Stimulated activated CD4-positive, alpha-beta T cell treated with anti-CD3 and anti-CD28 coated beads, Interleukin-15, amount 100 ng/mL, for 24 hours (primary cell): ENCODE results near the gene AIF1L.
"Not testable (repeated sequence)": the region's sequence is repeated elsewhere in the genome, so short reads cannot be mapped to it uniquely, and the experiment has no call there.

Experiments used
- DNase-seq: peaks from one replicate; pipeline ENCODE4 v3.0.0-alpha.2; 2020

Gene AIF1L

DNA sequence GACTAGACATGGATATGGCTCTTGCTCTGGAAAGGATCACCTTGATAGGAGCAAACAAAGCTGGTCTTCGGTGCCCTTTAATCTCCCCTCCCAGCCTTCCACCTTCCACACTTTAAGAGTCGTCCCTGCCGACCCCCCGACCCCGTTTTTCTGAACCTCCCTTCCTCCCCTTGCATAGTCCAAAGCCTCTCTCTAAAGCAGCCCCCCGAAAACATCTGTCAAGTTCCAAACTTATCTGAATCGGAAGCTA lies 28.6 kb downstream of the AIF1L start:
- DNase-seq: peak; percentile 8

DNA sequence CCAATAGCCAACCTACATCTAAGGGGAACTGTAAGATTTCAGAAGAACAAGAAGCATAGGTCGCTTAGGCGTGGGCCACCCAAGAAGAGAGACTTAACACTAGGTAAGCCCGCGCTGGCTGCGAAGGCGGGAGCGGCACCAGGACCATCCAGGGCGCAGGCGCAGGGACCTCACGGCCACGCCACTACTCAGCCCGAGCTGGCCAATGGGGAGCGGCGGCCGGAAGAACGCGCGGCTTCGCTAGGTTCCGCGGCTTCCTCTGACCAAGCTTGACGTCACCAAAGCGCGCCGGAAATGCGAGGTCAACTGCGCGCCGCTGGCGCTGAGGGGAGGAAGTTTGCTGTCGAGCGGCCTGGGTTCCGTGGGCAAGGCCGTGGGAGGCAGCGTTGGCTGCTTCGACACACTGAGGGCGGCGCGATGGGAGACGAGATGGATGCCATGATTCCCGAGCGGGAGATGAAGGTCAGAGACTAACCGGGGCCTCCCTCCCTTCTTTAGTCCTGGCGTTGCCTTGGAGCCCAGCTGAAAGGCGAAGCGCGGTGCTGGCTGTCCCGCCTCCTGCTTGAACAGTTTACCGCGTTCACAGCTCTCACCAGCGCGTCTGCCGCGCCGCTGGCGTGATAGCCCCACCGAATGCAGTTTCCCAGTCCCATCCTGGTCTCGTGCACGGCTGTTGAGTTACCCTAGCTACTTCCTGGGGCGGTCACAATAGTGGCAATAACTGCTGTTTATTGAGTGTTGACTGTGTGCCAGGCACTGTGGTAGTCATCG lies 29.1 kb downstream of the AIF1L start, which contains the start of gene NUP214:
TSS of gene NUP214 (plus strand) at position 299 of the 771 bp plus-strand sequence. CDS start at position 418, 119 bp downstream.
- DNase-seq: peak; percentile 100

DNA sequence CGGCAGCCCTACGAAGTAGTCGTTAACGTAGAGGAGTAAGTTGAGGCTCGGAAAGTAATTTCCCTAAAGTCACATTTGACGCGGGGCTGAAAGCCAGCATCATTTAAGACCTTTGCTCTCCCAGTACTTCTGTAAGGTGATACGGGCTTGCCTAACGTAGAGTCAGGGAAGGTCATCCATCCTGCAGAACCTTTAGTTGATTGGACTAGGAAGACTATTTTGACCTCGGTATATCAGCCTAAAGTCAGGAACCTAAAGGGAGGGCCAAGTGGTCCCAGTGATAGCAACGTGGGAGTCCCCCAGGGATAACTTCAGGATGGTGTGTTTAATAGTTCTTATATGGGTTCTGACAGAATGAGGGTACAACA lies 29.7 kb downstream of the AIF1L start:
- DNase-seq: no peak

DNA sequence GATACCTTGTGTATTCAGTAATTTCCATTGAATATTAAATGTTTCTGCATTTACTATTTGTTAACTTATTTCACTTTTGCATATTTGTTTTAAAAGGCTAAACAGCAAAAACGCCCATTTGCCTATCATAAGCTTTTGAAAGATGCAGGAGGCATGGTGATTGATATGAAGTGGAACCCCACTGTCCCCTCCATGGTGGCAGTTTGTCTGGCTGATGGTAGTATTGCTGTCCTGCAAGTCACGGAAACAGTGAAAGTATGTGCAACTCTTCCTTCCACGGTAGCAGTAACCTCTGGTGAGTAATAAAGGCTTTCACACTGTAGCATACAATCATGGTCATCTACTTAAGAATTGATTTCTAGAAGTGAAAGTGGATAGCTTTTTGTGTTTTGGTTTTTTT lies 32.9 kb downstream of the AIF1L start:
- no peak for DNase-seq

DNA sequence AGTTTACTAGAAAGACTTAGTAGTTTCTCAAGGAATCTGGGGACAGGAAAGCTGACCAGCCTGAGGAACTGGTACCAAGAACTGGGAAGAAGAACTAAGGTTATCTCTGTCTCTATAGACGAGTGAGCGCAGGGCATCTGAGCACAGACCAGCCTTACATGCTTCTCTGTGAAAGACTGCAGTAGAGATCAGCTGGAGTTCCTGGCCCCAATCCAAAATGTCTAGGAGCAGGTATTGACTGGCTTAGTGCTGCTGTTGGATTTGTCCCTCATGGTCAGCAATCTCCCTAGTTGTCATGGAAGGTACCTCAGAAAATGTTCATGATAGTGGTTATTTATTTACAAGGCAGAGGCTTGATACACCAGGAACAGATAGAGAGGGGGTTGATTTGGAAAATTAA lies 42.3 kb downstream of the AIF1L start:
- no peak for DNase-seq

DNA sequence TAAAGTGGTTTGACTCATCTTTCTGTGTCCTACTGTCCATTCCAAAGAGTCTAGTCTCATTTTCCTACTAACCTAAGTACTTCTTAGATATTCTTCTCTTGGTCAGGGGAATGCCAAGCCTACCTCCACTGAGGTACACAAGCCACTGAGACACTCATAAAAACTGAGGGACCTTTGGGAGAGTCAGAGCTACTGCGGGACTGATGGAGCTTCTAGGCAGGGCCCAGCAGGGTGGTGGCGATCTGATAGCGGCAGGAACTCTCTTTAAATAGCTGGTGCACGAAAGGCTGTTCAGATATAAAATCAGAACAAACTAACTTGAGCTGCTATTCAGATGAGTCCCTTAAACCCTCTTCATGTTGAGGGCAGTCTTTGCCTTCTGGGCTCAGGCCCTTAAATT lies 43.8 kb downstream of the AIF1L start:
- DNase-seq: no peak

DNA sequence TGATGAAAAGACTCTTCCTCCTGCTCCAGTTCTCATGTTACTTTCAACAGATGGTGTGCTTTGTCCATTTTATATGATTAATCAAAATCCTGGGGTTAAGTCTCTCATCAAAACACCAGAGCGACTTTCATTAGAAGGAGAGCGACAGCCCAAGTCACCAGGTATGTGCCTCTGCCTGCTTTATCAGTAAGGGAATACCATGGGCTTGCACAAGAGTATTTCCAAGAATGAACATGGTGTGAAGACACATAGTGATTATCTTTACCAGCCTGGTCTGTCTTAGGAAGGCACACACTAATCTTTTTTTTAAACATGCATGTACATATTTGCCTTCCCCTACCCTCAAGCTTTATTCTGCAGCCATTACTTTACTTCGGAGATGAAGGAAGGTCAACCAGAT lies 44.2 kb downstream of the AIF1L start:
- DNase-seq: no peak

DNA sequence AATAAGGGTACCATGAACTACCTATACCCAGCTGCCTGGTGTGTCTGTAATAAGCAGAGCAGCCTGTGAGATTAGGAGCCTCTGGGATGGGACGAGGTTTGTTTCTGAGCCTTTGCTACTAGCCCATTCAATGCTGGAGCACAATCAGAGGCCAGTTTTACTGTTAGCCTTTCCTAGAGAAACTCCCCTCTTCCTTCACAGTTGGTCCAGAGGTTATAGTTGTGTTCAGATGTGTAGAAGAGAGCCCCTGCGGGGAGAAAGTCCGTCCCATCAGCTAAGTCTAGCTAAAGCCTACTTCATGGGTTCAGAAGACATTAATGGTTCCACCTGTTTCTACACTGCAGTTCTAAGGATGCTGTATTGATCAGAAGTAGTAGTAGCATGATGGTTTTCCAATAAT lies 45.8 kb downstream of the AIF1L start:
- DNase-seq: no peak

DNA sequence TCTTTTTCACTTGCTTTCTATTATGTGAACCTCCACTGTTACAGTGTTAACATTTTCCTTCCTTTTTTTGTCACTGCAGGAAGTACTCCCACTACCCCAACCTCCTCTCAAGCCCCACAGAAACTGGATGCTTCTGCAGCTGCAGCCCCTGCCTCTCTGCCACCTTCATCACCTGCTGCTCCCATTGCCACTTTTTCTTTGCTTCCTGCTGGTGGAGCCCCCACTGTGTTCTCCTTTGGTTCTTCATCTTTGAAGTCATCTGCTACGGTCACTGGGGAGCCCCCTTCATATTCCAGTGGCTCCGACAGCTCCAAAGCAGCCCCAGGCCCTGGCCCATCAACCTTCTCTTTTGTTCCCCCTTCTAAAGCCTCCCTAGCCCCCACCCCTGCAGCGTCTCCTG lies 47.9 kb downstream of the AIF1L start:
- no peak for DNase-seq

DNA sequence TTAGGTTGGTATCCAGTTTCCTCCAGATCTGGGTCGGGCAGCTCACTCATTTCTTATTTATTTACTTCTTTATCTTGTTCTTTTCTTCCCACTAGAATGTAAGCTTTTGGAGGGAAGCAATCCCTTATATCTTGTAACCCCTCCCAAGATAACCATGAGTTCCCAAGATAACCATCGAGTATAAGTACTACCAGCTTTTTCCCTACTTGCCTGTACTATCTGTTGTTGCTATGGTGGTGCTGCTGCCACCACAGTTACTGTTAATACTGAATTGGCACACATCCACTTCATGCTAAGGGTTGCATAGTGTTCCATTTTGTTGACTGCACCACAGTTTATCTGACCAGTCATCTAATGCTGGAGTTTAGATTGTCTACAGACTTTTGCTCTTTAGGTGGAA lies 48.9 kb downstream of the AIF1L start:
- DNase-seq: no peak

DNA sequence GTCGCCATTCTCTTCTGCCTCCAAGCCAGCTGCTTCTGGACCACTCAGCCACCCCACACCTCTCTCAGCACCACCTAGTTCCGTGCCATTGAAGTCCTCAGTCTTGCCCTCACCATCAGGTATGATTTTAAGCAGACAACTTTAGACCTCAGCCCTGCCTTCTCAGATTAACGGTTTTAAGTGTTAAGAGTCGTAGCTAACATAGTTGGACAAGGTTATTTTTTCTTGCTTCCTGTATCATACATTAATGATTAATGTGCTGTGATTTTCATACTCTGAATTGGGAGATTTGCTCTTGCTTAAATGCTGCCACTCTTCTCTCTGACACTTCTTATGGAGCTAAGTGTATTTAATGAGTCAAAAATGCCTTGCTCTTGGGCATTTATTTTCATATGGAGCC lies 49.9 kb downstream of the AIF1L start:
- no peak for DNase-seq

DNA sequence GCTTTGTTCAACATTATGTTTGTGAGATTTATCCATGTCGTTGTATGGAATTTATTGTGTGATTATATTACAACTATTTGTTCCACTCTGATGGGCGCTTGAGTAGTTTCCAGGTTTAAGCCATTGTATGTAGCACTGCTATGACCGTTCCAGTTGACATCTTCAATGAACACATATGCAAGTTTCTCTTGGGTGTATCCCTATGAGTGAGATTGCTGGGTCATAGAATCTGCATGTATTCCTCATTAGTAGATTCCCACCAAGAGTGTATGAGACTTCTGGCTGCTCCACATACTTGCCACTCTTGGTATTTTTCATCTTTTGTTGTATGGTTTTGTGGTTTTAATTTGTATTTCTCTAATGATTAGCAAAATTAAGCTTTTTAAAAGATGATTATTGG lies 51.9 kb downstream of the AIF1L start:
- no peak for DNase-seq

DNA sequence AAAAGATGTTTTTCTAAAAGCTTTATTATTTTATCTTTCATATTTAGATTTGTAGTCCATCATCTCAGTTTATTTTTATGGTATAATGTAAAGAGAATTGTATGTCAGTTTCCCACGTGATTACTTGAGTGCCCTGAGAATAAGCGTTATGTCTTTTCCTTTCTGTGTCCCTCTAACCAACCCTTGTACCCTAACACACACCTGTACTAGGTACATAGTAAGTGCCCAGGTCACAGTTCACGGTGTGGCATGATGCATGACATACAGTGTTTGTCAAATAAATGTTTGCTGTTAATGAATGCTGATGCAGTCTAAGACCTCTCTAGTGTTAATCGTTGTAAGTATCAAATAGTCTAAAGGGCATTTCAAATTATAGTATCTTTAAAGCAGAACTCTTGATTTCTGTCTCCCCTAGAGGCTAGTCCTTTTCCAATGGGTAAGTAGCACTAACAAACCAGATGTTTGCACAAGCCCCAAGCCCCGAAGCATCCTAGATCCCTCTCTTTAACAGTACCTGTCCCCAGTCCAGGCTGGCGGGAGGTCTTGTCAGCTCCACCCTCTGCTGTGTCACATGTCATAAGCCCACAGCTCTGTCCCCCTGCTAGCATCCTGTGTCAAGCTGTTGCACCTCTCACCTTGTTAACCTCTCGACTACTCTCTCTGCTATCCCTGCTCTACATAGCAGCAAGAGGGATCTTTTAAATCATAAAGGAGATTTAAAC lies 52.8 kb downstream of the AIF1L start:
- no peak for DNase-seq

DNA sequence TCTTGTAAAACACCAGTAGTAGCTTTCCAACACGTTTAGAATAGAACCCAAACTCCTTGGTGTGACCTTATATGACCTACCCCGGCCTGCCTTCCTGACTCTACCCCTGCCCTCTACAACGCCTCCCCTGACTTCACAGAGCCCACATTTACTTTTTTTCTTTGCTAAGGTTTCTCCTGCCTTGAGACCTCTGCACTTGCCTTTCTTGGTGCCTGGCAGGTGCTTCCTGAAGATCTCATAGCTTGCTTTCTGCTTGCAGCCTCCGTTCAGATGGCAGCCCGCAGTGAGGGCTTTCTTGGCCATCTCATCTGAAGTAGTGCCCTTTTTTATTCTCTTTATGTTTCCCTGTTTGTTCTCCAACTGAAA lies 53.3 kb downstream of the AIF1L start:
- no peak for DNase-seq

DNA sequence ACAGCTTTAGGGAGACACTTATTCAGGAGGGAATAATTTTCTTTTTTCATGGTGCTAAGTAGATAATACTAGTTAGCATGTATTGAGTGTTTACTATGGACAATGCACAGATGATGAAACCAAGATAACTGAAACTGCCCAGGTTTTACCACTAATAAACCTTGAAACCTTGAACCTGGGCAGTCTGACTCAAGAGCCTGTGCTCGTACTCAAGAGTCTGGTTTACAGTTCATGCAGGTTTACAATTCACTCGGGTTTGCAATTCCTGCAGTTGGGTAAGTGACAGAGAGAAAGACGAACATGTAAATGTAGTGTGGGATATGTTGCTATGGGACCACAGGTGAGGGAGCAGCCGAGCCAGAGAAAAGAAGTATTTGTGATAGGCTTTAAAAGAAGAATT lies 57.3 kb downstream of the AIF1L start:
- DNase-seq: no peak

DNA sequence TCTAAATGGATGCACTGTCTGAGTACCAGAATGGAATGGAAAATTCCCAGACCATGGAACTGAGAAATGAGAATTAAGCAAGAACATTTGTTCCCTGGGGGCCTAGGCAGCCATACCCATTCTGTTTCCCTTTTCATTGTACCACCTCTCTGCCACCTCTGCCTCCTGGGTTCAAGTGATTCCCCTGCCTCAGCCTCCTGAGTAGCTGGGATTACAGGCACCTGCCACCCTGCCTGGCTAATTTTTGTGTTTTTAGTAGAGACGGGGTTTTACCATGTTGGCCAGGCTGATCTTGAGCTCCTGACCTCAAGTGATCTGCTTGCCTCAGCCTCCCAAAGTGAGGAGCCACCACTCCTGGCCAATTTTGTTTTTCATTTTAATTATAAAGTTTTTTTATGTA lies 62.3 kb downstream of the AIF1L start:
- not testable (repeated sequence) for DNase-seq

DNA sequence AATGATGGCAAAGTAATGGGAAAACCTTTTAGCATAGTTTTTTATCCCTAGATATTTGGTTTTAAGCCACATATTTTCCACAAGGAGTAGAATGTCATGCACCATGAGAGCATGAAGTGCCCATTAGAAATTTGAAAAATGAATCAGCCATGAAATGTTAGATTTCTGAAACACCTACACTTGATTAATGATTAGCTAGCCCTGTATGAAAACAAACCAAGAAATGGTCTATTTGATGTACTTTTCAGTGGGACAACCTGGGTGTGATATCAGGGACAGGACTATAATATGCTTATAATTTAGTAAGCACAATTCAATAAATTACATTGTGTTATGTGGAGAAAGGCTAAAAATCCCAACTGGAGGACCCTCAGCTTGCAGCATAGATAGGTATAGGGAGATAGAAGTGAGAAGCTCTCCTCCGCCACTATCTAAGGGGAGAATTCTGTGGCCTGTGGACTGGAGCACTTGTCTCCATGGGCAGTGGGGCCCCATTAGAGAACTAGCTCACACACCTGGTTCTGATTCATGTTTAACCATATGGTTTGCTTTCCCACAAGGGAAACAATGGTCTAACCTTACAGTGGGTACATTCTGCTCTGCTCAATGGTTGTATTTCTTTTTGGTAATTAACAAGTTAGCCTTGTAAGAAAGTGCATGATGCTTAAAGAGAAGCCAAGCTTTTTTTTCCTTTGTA lies 64.2 kb downstream of the AIF1L start:
- DNase-seq: no peak

DNA sequence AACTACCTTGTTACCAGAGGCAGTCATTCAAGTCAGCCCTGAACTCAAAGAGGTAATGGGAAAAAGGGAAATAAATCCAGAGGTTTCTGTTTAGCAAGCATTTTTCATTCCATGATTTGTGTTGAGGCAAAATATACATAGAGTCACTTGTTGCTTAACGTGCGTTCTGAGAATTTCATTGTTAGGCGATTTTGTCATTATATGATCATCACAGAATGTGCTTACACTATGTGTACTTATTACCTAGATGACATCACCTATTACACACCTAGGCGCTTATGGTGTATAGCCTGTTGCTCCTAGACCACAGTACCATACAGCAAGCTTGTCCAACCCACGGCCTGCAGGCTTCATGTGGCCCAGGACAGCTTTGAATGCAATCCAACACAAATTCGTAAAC lies 65.3 kb downstream of the AIF1L start:
- DNase-seq: no peak

DNA sequence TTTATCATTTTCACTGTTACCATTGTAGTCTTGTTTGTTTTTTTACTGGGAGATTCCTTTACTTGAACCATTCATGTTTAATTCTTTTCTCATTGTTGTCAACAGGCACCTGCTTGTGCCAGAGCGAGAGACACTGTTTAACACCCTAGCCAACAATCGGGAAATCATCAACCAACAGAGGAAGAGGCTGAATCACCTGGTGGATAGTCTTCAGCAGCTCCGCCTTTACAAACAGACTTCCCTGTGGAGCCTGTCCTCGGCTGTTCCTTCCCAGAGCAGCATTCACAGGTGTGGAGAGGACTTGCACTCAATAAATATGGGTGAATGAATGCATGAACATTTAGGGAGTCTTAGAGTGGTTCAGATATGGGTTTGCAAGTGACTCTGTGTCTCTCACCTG lies 66.6 kb downstream of the AIF1L start:
- DNase-seq: no peak

DNA sequence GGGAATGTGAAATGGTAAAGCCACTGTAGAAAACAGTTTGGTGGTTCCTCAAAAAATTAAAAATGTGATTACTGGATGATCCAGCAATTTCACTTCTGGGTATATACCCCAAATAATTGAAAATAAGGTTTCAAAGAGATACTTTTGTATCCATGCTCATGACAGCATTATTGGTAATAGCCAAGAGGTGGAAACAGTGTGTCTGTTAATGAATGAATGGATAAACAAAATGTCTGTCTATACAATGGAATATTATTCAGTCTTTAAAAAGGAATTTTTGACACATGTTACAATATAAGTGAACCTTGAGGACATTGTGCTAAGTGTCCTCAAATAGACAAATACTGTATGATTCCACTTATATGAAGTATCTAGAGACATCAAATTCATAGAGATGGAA lies 69.2 kb downstream of the AIF1L start:
- DNase-seq: no peak

DNA sequence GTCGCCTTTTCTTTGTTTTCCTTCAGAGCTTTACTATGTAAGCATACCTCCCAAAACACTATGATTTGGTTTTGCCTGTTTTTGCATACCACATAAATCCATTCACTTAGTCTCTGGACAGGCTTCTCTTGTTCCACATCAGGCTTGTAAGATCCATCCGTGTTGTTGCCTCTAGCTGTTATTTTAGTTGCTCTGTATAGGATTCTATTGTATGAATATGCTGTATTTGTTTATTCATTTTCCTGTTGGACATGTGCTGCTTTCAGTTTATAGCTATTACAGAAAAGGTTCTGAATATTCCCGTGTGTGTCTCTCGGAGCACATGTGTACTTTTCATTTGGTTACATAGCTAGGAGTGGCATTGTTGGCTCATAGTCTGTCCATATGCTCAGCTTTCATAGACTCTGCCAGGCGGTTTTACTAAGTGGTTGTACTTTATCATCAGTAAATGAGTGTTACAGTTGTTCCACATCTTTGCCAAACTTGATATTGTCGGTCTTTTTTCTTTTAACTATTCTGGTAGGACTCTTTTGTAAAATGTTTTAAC lies 70.9 kb downstream of the AIF1L start:
- DNase-seq: no peak

DNA sequence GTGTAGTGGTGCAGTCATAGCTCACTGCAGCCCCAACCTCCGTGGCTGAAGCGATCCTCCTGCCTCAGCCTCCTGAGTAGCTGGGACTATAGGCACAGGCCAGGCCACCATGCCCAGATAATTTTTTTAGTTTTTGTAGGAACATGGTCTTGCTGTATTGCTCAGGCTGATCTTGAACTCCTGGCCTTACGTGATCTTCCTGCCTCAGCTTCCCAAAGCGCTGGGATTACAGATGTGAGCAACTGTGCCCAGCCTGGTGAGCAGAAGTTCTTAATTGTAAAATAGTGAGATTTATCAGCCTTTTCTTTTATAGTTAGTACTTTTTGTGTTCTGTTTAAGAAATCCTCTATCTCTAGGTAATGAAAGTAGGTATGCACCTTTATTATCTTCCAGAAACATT lies 71.6 kb downstream of the AIF1L start:
- no peak for DNase-seq

DNA sequence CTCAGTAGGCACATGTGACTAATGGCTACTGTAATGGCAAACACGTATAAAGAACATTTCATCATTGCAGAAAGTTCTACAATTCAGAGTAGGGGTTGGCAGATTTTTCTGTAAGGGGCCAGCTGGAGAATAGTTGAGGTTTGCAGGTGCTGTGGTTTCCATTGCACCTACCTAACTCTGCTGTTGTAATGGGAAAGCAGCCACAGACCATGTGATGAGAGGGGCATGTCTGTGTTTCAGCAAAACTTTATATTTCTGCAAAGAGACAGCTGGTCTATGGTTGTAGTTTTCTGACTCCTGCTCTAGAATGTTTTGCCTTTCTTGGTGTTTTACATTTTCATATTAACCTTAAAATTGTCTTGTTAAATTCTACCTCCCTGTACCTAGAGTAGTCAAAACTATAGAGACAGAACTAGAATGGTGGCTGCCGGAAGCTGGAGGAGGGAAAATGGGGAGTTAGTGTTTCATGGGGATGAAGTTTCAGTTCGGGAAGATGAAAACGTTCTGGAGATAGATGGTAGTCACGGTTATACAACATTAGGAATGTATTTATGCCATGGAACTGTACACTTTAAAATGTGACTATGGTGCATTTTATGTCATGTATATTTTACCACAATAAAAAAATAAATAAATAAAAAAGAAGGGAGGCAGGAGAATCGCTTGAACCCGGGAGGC lies 73.4 kb downstream of the AIF1L start:
- no peak for DNase-seq
